GM12891 (cell line): ENCODE data around the gene CRIM1.

ENCODE experiments used
- PAX5 ChIP-seq: IDR thresholded peaks from 2 replicates; pipeline ENCODE4 v1.6.1; 2011; ENCODE audit warnings: low read length, moderate library complexity, mild to moderate bottlenecking; ENCODE audit not compliant: insufficient read depth, severe bottlenecking
- POLR2A ChIP-seq: IDR thresholded peaks from 2 replicates; pipeline ENCODE4 v1.6.1; 2011; ENCODE audit warnings: low read depth, low read length, control low read depth
- POLR2AphosphoS5 ChIP-seq: IDR thresholded peaks from 2 replicates; pipeline ENCODE4 v1.6.1; 2011; ENCODE audit warnings: low read depth, low read length, control low read depth
- POU2F2 ChIP-seq: IDR thresholded peaks from 2 replicates; pipeline ENCODE4 v1.6.1; 2011; ENCODE audit warnings: low read depth, mild to moderate bottlenecking, control low read depth, low read length, moderate library complexity
- SPI1 ChIP-seq: IDR thresholded peaks from 2 replicates; pipeline ENCODE4 v1.6.1; 2011; ENCODE audit warnings: low read depth, low read length, control low read depth
- TAF1 ChIP-seq: IDR thresholded peaks from 2 replicates; pipeline ENCODE4 v1.6.1; 2011; ENCODE audit warnings: low read depth, low read length, control low read depth

DNA sequence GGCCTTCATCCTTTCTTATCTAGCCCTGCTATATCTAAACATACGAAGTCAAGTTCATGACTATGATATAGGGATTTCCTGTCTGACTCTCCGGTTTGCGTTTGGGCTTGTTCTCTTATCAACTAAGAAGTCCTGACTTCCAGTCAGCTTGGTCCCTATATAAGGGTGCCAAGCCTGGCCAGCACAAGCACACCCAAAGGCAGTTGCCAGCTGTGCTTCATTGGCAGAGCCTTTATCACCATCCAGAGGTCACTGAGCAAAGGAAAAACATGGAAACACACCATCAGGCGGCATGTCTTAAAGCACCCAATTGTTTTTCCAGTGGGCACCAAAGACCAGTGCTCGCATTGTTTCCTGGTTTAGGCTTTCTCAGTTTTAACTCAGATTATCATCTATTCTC lies 169.7 kb downstream of the CRIM1 start:
- TF ChIP-seq POLR2A (no peak), POLR2AphosphoS5 (no peak), POU2F2 (no peak), TAF1 (no peak), SPI1 (no peak), PAX5 (no peak)
